Neural crest cell (in vitro differentiated cells): ENCODE data around the gene RASA2. TPM values are rescaled to one million over a fixed set of nuclear protein-coding genes. Genes with fewer than 3 reads are reported as not detected.

Experiments used
- DNase-seq: peaks from one replicate; pipeline ENCODE4 v3.0.0; 2021; ENCODE audit warnings: low read depth, mixed read lengths, low spot score
- H3K27ac Mint-ChIP-seq: one replicate; pipeline ENCODE4 v1.8.0; 2021; ENCODE audit warnings: mild to moderate bottlenecking, mixed read lengths; ENCODE audit not compliant: unreplicated experiment
- H3K27me3 Mint-ChIP-seq: 2 replicates; pipeline ENCODE4 v1.8.0; 2021; ENCODE audit warnings: low read depth, mild to moderate bottlenecking, mixed read lengths
- H3K36me3 Mint-ChIP-seq: 2 replicates; pipeline ENCODE4 v1.8.0; 2021; ENCODE audit warnings: low read depth, mild to moderate bottlenecking, mixed read lengths
- H3K4me1 Mint-ChIP-seq: 2 replicates; pipeline ENCODE4 v1.8.0; 2021; ENCODE audit warnings: mixed read lengths
- H3K4me3 Mint-ChIP-seq: one replicate; pipeline ENCODE4 v1.8.0; 2021; ENCODE audit warnings: mild to moderate bottlenecking, mixed read lengths
- H3K9me3 Mint-ChIP-seq: 2 replicates; pipeline ENCODE4 v1.8.0; 2021; ENCODE audit warnings: mixed read lengths
- total RNA-seq: library from RNA; stranded (reverse); gene quantifications from 2 replicates; pipeline ENCODE4 v1.2.1, GENCODE V29; 2021
- TF ChIP-seq, protein P1 (sequence below): fragments of 200-600 bp; sonication (generic); conservative IDR thresholded peaks from 2 replicates; pipeline ENCODE4 v1.5.0; 2021; ENCODE audit warnings: antibody characterized with exemption, mild to moderate bottlenecking

The RASA2 gene
- total RNA-seq, 1 donor from 2014 or later = 19.2 TPM

DNA sequence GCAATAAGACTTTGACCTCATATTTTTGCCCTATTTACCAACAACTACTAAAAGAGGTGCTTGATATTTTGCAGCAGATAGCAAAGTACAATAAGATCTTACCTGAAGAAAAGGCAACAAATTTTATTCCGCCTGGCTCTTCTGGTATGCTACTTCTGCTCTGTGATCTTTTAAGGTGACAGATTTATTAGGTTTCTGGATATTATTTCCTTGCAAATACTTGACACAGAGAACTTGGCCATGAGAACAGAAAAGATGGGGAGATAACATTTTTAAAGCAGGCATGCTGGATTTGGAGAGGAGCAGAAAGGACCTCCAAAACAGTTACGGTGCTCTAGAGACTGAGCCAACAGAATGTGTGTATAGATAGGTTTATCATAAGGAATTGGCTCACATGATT lies 164.6 kb downstream of the RASA2 start:
- Mint-ChIP-seq H3K36me3 (no peaks in the 10 kb centered on the region), H3K27me3 (peaks cover 6% of the 10 kb centered on the region), H3K9me3 (peaks cover 4% of the 10 kb centered on the region), H3K4me1 (peaks cover 4% of the 10 kb centered on the region), H3K4me3 (no peak overlapping the region), H3K27ac (no peak overlapping the region)
- no peak for DNase-seq
- TF ChIP-seq, protein P1, sequence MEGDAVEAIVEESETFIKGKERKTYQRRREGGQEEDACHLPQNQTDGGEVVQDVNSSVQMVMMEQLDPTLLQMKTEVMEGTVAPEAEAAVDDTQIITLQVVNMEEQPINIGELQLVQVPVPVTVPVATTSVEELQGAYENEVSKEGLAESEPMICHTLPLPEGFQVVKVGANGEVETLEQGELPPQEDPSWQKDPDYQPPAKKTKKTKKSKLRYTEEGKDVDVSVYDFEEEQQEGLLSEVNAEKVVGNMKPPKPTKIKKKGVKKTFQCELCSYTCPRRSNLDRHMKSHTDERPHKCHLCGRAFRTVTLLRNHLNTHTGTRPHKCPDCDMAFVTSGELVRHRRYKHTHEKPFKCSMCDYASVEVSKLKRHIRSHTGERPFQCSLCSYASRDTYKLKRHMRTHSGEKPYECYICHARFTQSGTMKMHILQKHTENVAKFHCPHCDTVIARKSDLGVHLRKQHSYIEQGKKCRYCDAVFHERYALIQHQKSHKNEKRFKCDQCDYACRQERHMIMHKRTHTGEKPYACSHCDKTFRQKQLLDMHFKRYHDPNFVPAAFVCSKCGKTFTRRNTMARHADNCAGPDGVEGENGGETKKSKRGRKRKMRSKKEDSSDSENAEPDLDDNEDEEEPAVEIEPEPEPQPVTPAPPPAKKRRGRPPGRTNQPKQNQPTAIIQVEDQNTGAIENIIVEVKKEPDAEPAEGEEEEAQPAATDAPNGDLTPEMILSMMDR = no peak

DNA sequence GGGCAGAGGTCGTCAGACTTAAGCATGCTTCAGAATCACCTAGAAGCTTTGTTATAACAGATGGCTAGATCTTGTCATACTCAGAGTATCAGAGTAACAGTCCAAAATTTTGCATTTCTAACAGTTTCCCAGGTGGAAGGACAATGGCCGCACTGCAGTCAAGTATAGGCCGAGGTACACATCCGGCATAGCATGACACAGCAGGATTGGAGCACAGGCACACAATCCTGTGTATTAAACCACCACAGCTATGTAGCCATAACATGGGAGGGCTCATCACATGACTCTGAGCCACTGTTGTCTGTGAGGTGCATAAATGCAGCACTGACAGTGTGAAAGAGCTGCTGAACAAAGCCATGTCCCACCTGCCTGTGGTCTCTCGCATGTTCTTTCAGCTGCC lies 165.5 kb downstream of the RASA2 start:
- no peaks in the 10 kb centered on the region for H3K4me1 Mint-ChIP-seq
- no peak overlapping the region for H3K27ac Mint-ChIP-seq
- peaks cover 15% of the 10 kb centered on the region for H3K27me3 Mint-ChIP-seq
- H3K9me3 Mint-ChIP-seq = no peaks in the 10 kb centered on the region
- TF ChIP-seq, protein P1 = no peak
- no peak overlapping the region for H3K4me3 Mint-ChIP-seq
- H3K36me3 Mint-ChIP-seq = no peaks in the 10 kb centered on the region
- no peak for DNase-seq

DNA sequence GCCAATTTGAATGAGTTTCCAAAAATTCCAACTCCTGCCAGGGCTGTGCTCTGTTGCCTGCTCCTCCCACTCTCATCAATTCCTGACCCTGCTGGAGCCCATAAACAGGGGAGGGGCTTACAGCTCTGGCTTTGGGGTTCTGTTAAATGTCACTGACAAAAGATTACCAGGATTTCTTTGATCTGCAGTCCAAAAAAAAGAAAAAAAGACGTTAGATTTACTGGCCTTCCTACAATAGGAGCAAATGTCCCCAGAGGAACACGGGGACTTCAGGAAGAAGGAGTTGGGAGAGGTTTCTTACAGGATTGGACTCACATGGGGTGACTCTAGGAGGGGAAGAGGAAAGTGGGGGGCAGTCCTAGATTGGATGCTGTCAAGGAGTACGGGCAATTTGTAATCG lies 167.0 kb downstream of the RASA2 start:
- DNase-seq = no peak
- H3K36me3 Mint-ChIP-seq = no peaks in the 10 kb centered on the region
- H3K9me3 Mint-ChIP-seq = no peaks in the 10 kb centered on the region
- H3K4me3 Mint-ChIP-seq = peak overlapping the region; percentile 36
- no peak overlapping the region for H3K27ac Mint-ChIP-seq
- H3K4me1 Mint-ChIP-seq = no peaks in the 10 kb centered on the region
- TF ChIP-seq, protein P1 = no peak
- peaks cover 30% of the 10 kb centered on the region for H3K27me3 Mint-ChIP-seq

DNA sequence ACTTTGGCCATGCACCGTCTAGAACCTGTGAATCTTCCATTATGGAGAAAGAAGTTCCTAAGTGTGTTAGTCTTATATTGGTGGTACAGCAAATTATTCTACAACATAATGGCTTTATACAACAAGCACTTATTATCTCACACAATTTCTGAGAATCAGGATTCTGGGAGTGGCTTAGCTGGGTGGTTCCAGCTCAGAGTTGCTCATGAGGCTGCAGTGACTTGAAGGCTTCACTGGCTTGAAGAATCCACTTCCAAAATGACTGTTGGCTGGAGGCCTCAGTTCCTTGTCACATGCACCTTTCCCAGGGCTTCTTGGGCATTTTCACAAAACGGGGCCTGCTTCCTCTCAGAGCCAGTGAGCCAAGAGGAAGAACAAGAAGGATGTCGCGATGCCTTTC lies 169.0 kb downstream of the RASA2 start:
- peaks cover 49% of the 10 kb centered on the region for H3K27me3 Mint-ChIP-seq
- TF ChIP-seq, protein P1 = no peak
- no peak overlapping the region for H3K27ac Mint-ChIP-seq
- no peak for DNase-seq
- H3K4me1 Mint-ChIP-seq = peaks cover 10% of the 10 kb centered on the region
- no peak overlapping the region for H3K4me3 Mint-ChIP-seq
- no peaks in the 10 kb centered on the region for H3K36me3 Mint-ChIP-seq
- no peaks in the 10 kb centered on the region for H3K9me3 Mint-ChIP-seq

DNA sequence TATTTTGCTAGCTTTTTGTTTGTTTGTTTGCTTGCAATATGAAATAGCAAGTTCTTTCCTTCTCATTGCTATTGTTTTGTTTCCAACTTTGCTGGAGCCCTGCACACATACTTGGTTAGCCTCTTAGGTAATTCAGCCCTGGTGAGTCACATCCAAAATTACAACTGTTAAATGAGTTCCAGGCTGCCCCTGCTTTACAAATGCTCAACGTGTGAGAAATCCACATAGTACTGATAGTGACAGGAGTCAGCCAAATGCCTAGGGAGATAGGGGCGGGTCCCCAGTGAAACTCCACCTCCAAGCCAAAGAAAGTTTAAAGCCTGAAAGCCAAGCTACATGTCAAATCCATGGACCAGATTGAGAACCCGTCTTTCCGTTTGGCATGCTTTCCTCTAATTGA lies 169.9 kb downstream of the RASA2 start:
- TF ChIP-seq, protein P1 = no peak
- no peak for DNase-seq
- Mint-ChIP-seq H3K27me3 (peaks cover 57% of the 10 kb centered on the region), H3K9me3 (no peaks in the 10 kb centered on the region), H3K4me1 (peaks cover 10% of the 10 kb centered on the region), H3K4me3 (no peak overlapping the region), H3K36me3 (no peaks in the 10 kb centered on the region), H3K27ac (no peak overlapping the region)

DNA sequence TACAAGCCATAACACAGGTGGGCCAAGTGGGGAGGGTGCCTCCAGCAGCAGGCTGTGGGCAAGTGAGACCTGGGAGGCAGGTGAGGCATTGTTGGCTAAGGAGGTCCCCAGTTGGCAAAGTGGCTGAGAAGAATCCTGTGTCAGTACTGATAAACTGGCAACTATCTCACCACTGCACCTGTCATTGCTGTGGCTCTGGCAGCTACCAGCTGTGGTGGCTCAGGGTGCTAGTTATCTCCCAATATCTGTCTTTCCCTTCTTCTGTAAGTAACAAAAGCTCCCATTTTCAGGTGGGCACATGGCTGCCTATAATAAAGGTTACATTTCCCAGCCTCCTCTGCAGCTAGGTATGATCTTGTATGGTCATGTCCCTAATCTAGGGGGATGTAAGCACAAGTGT lies 170.7 kb downstream of the RASA2 start:
- peaks cover 64% of the 10 kb centered on the region for H3K27me3 Mint-ChIP-seq
- DNase-seq = no peak
- H3K27ac Mint-ChIP-seq = no peak overlapping the region
- H3K4me3 Mint-ChIP-seq = no peak overlapping the region
- H3K9me3 Mint-ChIP-seq = no peaks in the 10 kb centered on the region
- no peaks in the 10 kb centered on the region for H3K36me3 Mint-ChIP-seq
- peaks cover 10% of the 10 kb centered on the region for H3K4me1 Mint-ChIP-seq
- TF ChIP-seq, protein P1 = no peak
